OCI-LY7 (cell line): Measurements from ENCODE around the gene RXRA.

Source experiments
- EZH2phosphoT487 ChIP-seq: fragments of 200-600 bp; sonication (generic); IDR thresholded peaks from 2 replicates; pipeline ENCODE4 v1.6.1; 2018; ENCODE audit warnings: low read depth, borderline replicate concordance, mild to moderate bottlenecking, mixed run types, antibody characterized with exemption, low read length, moderate library complexity, mixed read lengths
- TF ChIP-seq, protein P1 (sequence below): fragments of 200-600 bp; sonication (generic); conservative IDR thresholded peaks from 2 replicates; pipeline ENCODE4 v1.5.1; 2014; ENCODE audit warnings: mild to moderate bottlenecking, antibody characterized with exemption, low read length, moderate library complexity, mixed read lengths

DNA sequence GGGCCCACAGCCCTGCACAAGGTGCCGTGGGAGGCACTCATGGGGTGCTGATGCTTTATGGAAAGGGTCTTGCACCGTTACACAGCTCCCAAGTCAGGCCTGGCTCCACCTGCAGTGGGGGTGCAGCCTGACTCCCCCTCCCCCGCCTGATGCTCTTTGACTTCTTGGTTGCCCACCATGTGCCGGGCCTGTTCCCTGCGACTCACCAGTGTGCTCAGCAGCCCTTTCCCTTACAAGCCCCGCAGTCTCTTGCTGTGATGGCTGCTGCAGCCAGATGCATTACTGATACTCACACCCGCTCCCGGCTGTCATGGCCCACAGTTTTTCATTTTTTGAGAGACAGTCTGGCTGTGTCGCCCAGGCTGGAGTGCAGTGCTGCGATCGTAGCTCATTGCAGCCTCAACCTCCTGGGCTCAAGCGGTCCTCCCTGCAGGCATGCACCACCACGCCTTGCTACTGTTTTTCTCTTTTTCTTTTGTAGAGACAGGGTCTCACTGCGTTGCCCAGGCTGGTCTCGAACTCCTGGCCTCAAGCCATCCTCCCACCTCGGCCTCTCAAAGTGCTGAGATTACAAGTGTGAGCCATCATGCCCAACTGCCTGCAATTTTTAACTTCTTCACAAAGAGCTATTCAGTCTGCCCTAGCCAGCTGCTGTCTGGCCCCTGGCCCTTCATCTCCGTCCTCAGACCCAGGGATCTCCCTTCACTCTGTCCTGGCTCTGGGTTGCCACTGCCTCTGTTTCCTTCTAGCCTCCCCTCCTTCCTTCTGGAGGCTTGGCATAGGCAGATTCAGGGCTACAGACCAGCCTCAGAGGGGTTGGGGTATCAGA, 109.5 kb downstream of the RXRA start:
- TF ChIP-seq, protein P1, sequence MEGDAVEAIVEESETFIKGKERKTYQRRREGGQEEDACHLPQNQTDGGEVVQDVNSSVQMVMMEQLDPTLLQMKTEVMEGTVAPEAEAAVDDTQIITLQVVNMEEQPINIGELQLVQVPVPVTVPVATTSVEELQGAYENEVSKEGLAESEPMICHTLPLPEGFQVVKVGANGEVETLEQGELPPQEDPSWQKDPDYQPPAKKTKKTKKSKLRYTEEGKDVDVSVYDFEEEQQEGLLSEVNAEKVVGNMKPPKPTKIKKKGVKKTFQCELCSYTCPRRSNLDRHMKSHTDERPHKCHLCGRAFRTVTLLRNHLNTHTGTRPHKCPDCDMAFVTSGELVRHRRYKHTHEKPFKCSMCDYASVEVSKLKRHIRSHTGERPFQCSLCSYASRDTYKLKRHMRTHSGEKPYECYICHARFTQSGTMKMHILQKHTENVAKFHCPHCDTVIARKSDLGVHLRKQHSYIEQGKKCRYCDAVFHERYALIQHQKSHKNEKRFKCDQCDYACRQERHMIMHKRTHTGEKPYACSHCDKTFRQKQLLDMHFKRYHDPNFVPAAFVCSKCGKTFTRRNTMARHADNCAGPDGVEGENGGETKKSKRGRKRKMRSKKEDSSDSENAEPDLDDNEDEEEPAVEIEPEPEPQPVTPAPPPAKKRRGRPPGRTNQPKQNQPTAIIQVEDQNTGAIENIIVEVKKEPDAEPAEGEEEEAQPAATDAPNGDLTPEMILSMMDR: no peak
- no peak for TF ChIP-seq EZH2phosphoT487
